Stimulated activated CD4-positive, alpha-beta T cell treated with anti-CD3 and anti-CD28 coated beads, Interleukin-4, amount 100 ng/mL, for 1 hour (primary cell): Measurements from ENCODE around the gene DNAJB7.
"Not testable (repeated sequence)": the region's sequence is repeated elsewhere in the genome, so short reads cannot be mapped to it uniquely, and the experiment has no call there.

Experiments used
- DNase-seq: peaks from one replicate; pipeline ENCODE4 v3.0.0-alpha.2; 2020

Gene DNAJB7

DNA sequence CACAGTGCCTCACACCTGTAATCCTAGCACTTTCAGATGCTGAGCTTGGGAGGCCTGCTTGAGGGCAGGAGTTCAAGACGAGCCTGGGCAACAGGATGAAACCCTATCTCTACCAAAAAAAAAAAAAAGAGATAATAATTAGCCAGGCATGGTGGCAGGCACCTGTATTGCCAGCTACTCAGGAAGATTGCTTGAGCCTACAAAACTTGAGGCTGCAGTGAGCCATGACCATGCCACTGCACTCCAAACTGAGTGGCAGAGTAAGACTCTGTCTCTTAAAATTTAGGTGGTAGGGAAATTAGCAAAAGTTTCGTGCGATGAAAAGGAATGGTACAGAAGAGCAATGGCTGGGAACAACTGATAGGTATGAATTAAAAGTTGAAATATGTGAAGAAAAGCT lies 23.4 kb downstream of the DNAJB7 start:
- no peak for DNase-seq

DNA sequence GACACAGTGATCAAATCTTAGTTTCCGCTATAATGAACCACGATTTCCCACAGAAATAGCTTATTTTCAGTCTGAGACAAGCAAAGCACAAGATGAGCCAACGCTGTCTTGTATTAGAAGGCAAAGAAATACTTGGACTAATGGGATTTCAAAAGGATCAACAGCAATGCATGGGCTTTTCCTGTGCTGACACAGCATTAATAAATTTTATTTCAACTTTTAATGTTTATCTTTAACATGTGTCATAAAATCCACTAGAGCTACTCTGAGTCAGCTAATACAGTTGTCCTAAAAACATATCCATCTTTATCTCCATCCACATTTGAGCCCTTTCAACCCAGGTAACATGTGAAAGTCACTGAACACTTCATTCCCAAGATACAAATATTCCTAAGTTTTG lies 27.3 kb downstream of the DNAJB7 start:
- DNase-seq, result no peak

- DNase-seq, result no peak
Measured at GRCh38 chr22:40829131-40829530, 32.8 kb downstream of the DNAJB7 start.

- no peak for DNase-seq
Measured at GRCh38 chr22:40826984-40827741, 34.8 kb downstream of the DNAJB7 start.

GRCh38 chr22:40826292-40826691 lies 35.6 kb downstream of the DNAJB7 start:
- DNase-seq, result not testable (repeated sequence)

DNA sequence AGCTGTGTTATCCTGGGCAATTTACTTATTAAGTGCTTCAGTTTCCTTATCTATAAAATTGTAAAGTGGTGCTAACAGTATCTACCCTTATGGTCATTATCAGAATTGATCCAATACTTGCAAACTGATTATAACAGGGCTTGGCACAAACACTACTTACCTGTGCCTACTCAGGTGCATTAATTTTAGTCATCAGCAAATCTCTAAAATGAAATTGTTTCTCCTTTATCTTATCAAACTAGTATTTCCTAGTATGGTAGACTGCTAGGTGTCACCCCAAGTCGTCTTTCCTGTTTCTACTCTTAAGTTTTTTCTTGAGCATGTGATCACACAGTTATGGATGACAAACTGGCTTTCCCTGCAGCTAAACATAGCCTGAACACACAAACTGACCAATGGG lies 38.5 kb downstream of the DNAJB7 start:
- no peak for DNase-seq

DNA sequence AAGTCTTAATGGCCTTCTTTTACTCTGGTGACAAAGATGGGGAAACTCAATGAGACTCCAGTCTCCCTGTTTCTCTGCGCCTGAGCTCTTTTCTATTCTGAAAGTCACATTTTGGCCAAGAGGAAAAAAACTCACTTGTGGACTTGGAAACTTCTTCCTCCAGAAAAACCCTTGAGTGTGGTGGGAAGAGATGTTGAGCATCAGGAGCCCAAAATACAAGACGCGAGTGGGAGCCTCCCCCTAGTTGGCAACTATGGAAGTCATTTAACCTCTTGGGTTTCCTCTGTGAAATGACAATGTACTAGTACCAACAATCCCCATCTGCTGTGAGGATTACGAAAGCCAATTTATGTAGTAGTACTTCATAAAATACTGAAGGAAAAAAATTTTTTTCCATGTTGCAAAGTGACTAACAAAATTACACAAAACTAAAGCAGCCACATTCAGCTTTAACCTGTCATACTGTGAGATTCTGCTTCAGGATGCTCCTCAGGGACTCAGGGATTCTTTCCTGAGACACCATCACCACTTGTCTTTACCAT lies 42.2 kb downstream of the DNAJB7 start:
- DNase-seq, result no peak

DNA sequence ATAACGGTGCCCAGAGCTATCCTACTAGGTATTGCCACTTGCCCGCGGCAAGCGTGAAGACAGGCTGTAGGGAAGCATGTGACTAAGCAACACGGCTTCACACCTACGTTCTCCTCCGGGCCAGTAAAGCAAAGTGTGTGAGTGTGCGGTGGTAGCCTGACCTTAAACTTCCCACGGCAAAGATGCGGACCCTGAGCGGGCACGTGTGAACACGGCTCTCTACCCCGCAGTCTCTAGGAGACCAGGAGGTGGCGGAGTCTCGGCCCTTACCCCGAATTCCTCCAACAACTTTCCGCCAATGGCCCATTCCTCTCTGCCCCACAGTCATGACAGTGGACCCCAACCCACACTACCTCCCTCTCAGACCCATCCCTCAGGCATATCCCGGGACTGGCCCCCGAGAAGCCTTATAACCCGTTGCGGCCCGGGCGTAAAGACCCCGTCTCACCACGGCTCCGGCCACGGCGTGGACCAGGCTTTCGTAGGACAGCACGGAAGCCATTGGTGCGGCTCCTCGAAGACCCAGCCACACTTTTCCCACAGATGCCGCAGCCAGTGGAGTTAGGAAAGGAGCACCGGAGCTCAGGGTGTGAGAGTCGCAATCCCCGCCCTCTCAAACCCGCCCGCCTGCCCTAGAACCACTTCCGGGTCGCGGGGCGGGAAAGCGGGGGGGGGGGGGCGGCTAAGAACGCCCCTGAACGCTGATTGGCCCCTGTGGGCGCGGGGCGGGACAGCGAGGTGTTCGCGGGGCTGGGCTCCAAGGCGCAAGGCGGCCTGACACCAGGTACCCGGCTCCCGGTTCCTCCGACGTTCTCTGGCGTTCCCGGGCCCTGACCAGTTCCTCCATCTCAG lies 42.9 kb downstream of the DNAJB7 start, which contains the start of gene SLC25A17:
SLC25A17 (minus strand) TSS at position 600 of the 852 bp plus-strand sequence; CDS start at position 502, 98 bp downstream.
- peak; percentile 88 for DNase-seq

DNA sequence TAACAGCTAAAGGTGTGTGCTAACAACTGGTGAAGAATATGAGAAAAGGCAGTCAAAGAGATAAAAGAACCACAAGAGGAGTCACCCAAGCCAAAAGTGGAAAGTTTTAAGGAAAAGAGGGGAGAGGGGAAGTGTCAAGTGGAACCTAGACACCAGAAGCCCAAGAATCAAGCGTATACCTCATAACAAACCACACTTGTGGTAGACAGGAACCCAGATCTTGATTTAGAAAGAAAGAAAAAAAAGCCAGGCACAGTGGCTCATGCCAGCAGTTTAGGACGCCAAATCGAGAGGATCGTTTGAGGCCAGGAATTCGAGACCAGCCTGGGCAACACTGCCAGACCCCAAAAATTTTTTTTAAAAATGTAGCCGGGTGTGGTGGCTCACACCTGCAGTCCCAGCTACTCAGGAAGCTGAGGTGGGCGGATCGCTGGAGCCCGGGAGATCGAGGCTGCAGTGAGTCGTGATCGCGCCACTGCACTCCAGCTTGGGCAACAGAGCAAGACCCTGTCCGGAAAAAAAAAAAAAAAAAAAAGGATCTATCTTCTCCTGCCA lies 43.6 kb downstream of the DNAJB7 start:
- DNase-seq, result no peak

DNA sequence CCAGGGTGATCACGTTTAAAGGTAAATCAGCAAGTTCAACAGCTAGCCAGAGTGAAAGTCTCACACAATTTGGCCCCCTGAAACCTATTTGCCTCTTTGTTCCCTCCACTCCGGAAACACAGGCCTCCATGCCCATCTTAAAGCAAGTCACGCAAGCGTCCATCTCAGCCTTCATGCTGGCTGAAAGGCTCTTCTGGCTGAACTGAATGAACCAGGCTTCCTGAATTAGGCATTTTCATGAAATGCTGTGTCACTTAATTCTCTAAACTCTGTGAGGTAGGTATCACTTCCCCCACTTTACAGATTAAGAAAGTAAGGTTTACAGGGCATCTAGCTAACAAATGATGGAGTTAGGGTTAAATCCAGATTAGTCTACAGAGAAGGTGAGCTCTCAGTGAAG lies 44.2 kb downstream of the DNAJB7 start:
- DNase-seq, result no peak

GRCh38 chr22:40813912-40814315 lies 48.0 kb downstream of the DNAJB7 start:
- no peak for DNase-seq
